GM18526 (cell line): Measurements from ENCODE around the gene ARID1A.
A peak's percentile ranks its signal among the peaks of the same experiment; 100 is the strongest.

Experiments
- POLR2A ChIP-seq: IDR thresholded peaks from 3 replicates; pipeline ENCODE4 v1.6.1; 2011; ENCODE audit not compliant: insufficient read length; ENCODE audit errors: extremely low read depth

ARID1A gene

DNA sequence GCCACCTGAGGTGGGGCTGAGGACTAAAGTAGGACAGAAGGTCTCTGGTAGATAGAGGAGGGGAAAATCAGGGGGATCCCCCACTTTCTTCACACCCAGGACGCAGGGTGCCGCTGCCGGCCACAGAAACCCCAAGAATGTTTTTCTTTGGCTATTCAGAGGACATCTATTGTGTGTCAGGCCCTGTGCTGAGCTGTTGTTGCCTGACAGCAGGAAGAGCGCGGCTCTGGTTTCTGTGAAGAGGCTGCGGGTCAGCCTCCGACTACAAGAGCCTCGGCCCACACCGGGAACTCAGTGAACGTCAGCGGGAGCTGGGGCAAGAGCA, 91.5 kb downstream of the ARID1A start:
- peak; percentile 64 for TF ChIP-seq POLR2A

DNA sequence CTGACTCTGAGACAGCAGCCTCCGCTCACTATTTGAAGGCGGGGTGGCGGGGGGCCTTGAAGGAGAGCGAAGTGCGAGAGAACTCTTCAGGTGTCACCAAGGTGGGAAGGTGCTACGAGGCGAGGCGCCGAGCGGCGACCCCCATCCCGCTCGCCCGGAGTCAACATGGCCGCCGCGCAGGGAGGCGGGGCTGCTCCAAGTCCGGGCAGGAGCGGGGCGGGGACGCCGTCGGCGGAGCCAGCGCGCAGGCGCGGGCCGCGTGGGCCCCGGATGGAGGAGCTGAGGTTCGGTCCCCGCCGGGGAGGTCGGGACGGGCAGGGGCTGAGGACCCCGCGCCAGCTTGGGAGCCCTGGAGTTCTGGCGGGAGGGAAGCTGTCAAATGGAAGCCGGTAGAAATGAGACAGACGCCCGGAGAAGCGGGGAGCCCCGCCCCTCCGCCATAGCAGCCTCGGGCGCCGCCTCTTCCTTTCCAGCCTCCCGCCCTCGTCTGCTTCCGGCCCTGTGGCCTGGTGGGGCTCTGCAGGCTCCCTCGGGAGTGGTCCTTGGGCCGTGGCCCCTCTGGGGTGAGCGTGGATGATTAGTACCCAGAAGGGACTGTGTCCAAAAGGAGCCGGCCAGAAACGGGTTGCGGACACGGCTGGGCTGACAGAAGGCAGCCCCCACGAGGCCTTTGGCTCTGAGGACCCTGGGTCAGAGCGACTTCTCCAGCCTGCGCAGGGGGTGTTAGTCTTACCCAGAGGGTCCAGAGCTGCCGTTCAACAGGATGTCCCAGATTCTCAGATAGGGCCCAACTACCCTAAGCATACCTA, 92.1 kb downstream of the ARID1A start, which contains the start of gene PIGV:
Gene PIGV (plus strand): TSS at position 245 of the 809 bp plus-strand sequence. CDS start 2,866 bp downstream, outside the sequence.
- TF ChIP-seq POLR2A: peak; percentile 77

DNA sequence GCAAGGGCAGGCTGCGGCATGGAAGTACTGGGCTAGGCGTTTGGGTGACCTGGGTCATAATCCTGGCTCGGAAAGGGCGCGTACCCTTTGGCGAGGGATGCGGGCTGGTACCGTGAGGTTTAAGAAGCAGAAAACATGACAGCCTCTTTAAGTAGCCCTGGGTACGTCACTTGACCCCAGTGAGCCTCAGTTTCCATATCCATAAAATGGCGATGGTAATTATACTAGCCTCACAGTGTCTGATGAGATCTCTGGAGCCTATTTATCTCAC, 92.6 kb downstream of the ARID1A start:
- no peak for TF ChIP-seq POLR2A

DNA sequence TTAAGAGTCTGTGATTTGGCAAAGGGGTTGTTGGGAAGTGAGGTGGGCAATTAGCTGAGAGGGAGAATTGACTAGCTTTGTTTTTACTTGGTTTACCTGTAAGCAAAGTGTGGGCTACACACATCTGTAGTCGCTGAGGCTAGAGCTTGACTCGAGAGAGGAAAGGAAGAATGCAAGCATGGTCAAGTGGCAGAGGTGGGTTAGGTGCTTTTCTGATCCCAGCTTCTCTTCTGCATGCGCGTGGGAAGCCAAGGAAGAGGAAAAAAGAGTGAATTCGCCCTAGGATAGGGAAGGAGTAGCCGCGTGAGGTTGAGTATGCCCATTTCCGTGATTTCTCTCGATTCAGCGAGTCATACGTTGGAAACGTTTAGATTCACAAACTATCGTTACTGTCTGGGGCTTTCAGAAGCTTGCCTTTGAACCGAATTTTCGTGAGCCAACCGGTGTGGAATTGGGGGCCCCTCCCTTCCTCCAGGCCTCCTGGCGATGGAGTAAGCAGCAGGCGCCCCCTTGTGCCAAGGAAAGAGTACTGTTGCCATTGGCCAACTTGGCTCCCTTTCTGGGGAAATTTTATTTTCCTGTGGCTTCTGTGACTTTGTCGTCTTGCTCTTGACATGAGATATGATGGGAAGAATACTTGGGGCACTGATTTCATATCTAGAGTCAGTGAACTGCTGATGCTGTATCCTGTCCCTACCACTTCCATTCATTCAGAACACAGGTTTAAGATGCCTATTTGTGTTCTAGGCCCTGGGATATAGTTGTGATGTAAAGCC, 93.2 kb downstream of the ARID1A start:
- TF ChIP-seq POLR2A: no peak

DNA sequence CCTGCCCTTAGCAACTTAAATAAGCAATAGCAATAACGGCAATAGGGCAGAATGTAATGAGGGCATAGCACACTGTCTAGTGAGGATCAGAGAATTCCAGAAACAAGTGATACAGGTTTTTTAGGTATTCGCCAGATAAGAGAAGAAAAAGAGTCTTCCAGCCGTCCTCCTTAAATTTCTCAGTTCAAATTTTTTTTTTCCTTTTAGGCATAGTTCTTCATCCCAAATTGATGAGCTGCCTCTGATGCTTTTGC, 93.7 kb downstream of the ARID1A start:
- no peak for TF ChIP-seq POLR2A

DNA sequence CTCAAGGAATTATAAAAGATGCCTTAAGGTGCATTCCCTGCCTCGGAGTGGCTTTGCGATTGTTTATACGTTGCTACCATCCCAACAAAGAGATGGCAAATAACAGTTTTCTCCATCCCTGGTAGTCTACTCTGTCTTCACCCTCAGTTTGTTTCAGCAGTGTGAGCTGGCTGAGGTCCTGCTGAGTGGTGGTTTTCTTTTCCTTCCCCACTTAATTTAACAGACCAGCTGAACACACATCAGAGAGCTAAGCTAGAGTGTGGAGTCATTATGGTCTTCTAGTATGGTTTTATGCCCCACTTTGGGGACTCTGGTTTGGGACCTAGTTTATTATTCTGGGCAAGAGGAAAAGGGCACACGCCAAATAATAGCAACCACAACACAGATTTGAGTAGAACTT, 94.1 kb downstream of the ARID1A start:
- no peak for TF ChIP-seq POLR2A

DNA sequence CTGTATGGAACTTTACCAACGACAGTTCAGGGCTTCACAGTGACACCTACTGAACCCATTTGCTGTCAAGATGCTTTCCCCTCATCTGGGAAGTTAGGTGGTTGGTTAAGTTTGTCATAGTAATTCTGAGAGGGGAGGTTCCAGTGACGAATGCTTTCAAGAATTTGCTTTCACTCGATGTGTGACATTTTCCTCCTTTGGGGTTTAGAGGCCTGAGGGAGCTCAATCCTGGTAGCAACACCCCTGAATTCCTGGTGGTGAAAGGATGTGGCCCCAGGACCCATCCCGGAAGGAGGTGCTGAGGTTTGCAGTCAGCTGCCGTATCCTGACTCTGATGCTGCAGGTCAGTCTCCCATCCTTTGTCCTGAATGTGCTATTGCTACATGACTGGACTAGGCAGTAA, 94.7 kb downstream of the ARID1A start:
- no peak for TF ChIP-seq POLR2A

DNA sequence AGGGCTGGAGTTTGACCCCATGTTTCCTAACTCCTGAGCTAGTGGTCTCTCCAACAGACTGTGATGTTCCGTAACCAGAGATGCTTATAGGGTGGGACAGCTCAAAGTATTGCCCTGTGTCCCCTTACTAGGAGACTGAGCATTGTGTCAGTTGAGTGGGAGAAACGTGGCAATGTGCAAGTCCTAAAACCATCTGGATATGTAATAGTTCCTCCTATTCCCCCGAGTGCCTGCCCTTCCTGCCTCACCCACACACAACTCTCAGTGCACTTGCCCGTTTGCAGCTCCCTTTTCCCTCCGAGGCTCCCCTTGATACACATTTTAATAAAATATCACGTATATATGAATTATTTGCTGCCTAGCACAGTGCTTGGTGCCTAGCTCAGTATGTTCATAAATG, 95.3 kb downstream of the ARID1A start:
- no peak for TF ChIP-seq POLR2A

DNA sequence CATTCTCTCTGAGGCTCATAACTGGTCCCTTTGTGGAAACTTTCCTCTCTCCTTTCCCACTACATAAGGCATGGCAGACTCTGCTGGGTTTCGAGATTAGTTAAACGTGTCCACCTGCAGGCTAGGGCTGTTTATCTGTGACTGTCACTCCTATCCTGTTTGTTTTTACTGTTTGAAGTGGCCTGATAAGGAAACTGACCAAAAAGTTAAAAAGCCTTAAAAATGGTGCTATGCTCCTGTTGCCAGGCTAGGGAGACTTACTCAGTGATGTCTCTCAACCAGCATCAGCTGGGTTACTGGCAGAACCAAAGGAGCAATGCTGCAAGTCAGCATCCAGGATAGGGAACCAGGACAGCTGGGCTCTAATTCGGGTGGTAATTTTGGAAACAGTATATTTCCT, 95.8 kb downstream of the ARID1A start:
- no peak for TF ChIP-seq POLR2A

DNA sequence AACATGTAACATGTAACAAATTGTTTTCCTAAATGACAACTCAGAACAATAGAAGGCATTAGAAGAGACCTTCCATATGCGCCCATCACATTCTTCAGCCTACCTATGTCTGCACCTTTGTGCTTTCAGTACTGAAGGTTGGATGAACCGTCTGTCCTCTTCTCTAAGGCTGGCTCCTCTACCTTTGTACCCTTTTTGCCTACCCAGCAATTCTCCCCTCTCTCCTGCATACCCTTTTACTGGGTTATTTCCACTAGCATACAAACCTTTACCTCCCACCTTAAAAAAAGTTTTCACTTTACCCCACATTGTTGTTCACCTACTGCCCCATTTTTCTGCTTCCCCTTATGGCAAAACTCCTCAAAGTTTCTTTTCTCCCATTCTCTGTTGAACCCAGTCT, 97.1 kb downstream of the ARID1A start:
- TF ChIP-seq POLR2A: no peak

DNA sequence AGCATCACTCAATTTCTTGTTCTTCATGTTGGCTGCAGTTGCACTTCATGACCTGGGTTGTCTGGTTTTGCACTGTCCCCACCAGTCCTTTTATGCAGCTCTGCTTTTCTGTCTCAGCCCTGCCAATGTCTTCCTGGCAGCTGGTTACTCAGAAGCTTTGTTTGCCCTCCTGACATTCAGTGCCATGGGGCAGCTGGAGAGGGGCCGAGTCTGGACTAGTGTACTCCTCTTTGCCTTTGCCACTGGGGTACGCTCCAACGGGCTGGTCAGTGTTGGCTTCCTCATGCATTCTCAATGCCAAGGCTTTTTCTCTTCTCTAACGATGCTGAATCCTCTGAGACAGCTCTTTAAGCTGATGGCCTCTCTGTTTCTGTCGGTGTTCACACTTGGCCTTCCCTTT, 98.6 kb downstream of the ARID1A start:
- no peak for TF ChIP-seq POLR2A

DNA sequence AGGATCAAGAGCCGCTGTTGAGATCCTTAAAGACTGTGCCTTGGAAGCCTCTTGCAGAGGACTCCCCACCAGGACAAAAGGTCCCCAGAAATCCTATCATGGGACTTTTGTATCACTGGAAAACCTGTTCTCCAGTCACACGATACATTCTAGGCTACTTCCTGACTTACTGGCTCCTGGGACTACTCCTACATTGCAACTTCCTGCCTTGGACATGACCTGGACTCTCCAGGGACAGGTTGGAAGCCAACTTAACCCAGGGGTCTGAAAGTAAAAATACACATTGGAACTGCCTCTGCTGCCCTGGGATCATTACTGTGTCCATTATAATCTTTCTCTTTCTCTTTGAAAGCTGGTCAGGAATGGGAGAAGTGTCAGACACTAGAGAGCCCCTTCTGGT, 101.8 kb downstream of the ARID1A start:
- TF ChIP-seq POLR2A: no peak

DNA sequence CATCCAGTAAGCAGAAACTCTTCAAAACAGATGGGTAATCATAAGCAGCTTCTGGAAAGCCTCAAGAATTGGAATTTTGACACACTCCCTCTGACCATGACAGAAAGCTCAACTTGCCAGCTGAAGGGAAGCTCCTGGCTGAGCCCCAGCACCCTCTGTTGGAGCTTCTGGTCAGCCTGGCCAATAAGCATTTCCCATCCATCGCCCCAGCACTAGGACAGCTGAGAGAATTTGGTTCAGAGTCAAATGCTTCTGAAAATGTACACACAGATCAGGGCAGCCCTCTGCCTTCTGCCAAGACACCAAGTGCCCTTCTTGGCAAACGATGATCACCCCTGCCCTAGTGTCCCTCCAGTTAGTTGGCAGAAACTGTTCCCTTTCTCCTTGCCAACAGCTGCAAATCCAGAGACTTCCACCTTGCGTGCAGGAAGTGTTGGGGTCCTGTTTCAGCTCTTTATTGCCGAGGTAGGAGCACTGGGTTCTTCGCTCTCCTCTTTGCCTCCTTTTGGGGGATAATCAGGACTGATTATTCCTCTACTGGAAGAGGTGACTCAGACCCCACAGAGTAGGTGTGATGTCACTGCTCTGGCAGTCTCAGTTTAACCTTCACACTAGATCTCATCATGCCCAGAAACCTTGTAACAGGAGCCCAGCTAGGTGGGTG, 103.8 kb downstream of the ARID1A start:
- no peak for TF ChIP-seq POLR2A

DNA sequence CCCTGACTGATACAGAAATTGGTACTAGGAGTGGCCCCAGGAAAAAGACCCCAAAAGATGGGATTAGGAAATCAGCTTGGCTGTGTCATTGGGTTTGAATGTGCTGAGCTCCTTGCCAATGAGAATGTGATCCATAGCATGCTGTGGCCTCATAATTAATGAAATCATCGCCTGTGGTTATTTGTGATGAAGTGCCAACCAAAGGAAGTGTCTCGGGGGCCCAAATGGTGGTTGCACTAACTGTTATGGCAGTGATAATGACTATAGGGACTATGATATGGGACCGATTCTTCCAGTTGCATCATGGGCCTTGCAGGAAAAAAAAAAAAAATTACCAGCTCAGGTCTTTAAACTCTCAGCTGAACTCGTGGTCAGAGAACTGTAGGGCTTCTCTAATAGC, 115.2 kb downstream of the ARID1A start:
- TF ChIP-seq POLR2A: no peak

DNA sequence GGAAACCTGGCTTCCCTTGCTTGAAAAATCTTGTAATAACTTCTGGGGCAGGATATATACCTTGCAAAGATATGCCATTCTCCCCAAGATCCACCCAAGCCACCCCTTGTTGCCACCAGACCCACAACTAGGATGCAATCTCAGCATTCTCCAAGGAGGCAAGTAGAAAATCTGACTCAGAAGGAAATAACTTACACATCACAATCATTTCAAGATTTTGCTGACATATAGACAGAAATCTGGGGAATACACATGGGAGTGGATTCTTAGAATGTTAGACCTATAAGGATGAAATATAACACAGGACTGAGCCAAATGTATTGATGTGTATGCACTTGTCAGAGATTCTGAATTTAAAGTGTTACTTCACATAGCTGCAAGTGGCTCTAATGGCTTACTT, 115.9 kb downstream of the ARID1A start:
- TF ChIP-seq POLR2A: no peak

DNA sequence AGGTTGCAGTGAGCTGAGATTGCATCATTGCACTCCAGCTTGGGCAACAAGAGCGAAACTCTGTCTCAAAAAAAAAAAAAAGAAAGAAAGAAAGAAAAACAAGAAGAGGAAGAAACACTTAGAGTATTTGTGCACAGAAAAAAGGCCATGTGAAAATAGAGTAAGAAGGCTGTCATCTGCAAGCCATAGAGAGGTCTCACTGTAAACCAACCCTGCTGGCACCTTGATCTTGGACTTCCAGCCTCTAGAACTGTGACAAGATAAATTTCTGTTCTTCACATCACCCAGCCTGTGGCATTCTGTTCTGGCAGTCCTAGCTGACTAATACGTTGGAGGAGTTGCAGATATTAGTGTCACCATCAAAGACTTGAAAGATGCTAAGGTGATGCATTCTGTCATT, 118.6 kb downstream of the ARID1A start:
- no peak for TF ChIP-seq POLR2A
